Right atrium auricular region (tissue), 2 donors: ENCODE results near the gene PTGES. TPM values are rescaled to one million over a fixed set of nuclear protein-coding genes. Genes with fewer than 3 reads are reported as not detected.

Experiments used
- DNase-seq: peaks from one replicate; pipeline ENCODE4 v3.0.0-alpha.2; 2019; ENCODE audit warnings: low spot score
- H3K27ac ChIP-seq, 2 donors: fragments of 200-600 bp; sonication (generic); 1 replicate in 1 of 2; 2 replicates in 1 of 2; pipeline ENCODE4 v1.5.1; 2016 to 2019
- H3K27me3 ChIP-seq, 2 donors: fragments of 200-600 bp; sonication (generic); one replicate each; pipeline versions ENCODE4 v1.5.1 to v1.6.0; 2017 to 2019
- H3K36me3 ChIP-seq: fragments of 200-600 bp; sonication (generic); one replicate; pipeline ENCODE4 v1.5.1; 2016
- H3K4me1 ChIP-seq, 2 donors: fragments of 200-600 bp; sonication (generic); one replicate each; pipeline versions ENCODE4 v1.5.1 to v1.6.0; 2017 to 2019
- H3K4me3 ChIP-seq, 2 donors: fragments of 200-600 bp; sonication (generic); 1 replicate in 1 of 2; 2 replicates in 1 of 2; pipeline ENCODE4 v1.5.1; 2017 to 2019; ENCODE audit warnings: mild to moderate bottlenecking in 1 of 2, moderate library complexity in 1 of 2
- H3K9me3 ChIP-seq, 2 donors: fragments of 200-600 bp; sonication (generic); one replicate each; pipeline ENCODE4 v1.5.1; 2019
- total RNA-seq, 2 donors: library from RNA; depleted of rRNA; stranded (reverse); fragments of >200 nt; gene quantifications; one replicate each; pipeline ENCODE4 v1.1.0, GENCODE V29; 2016
- TF ChIP-seq, protein P1 (sequence below), 2 donors: fragments of 200-600 bp; sonication (generic); IDR thresholded peaks; one replicate each; pipeline ENCODE4 v1.5.1; 2019; ENCODE audit warnings: antibody characterized with exemption in 2 of 2

Gene PTGES
- total RNA-seq, 2 donors from 2014 or later, result 1.1 to 2.6 TPM

DNA sequence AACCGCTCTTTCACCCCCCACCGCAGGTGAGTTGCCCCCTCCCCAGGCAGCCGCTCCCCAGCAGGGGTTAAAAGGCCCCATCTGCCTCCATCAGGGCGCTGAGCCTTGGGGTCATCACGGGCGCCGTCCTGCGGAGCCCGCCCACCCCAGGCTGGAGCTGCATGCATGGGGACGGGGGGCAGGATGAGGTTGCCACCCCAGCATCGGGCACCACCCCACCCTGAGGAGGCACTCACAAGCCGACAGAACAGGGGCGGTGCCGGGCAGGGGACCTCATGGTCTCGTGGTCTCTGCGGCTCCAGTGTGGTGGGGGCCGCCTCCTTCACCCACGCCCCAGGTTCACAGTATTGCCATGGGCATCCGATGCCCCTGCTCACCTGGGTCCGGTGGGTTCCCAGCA is 16.5 kb downstream of the PTGES start:
- Histone ChIP-seq H3K36me3 (no peaks in the 10 kb centered on the region), H3K27ac (no peak overlapping the region), H3K4me3 (no peak overlapping the region), H3K27me3 (no peaks in the 10 kb centered on the region), H3K4me1 (peaks cover 0 to 11% of the 10 kb centered on the region in 2 donors), H3K9me3 (no peaks in the 10 kb centered on the region)
- TF ChIP-seq, protein P1, sequence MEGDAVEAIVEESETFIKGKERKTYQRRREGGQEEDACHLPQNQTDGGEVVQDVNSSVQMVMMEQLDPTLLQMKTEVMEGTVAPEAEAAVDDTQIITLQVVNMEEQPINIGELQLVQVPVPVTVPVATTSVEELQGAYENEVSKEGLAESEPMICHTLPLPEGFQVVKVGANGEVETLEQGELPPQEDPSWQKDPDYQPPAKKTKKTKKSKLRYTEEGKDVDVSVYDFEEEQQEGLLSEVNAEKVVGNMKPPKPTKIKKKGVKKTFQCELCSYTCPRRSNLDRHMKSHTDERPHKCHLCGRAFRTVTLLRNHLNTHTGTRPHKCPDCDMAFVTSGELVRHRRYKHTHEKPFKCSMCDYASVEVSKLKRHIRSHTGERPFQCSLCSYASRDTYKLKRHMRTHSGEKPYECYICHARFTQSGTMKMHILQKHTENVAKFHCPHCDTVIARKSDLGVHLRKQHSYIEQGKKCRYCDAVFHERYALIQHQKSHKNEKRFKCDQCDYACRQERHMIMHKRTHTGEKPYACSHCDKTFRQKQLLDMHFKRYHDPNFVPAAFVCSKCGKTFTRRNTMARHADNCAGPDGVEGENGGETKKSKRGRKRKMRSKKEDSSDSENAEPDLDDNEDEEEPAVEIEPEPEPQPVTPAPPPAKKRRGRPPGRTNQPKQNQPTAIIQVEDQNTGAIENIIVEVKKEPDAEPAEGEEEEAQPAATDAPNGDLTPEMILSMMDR (IDR thresholded peaks at IDR 0.05), result no peak
- no peak for DNase-seq

DNA sequence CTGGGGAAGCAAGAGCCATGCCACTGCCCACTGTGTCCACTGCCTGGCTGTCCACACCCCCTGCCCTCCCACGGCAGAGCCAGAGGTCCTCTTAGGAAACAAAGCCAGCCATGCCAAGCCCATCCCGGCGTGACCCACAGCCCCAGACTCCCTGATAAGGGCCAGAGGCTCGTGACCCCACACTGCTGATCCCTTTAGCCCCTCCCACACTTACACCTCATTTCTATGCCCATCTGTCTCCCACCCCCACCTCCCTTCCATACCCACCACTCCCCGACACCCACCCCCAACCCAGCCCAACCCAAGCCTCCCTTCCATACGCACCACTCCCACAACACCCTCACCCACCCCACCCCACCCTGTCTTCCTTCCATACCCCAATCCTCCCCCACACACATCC is 17.3 kb downstream of the PTGES start:
- H3K27me3 ChIP-seq, result no peaks in the 10 kb centered on the region
- no peak overlapping the region for H3K27ac ChIP-seq
- no peak overlapping the region for H3K4me3 ChIP-seq
- TF ChIP-seq, protein P1 (IDR thresholded peaks at IDR 0.05), result no peak
- H3K36me3 ChIP-seq, result no peaks in the 10 kb centered on the region
- no peaks in the 10 kb centered on the region for H3K9me3 ChIP-seq
- peaks cover 0 to 11% of the 10 kb centered on the region in 2 donors for H3K4me1 ChIP-seq
- no peak for DNase-seq

DNA sequence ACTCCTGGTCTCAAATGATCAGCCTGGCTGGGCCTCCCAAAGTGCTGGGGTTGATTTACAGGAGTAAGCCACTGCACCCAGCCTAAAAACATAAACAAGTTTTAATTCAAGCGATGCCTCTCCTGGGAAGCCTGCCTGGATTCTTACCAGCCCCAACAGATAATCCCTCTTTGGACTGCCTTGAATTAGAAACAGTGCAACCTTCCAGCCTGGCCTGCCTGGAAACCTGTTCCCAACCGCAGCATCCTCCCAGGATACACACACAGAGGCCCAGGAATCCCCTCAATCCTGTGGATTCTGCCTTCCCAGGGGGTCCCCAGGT is 19.2 kb downstream of the PTGES start:
- no peak for DNase-seq
- H3K4me1 ChIP-seq, result peaks cover 0 to 11% of the 10 kb centered on the region in 2 donors
- no peak overlapping the region for H3K4me3 ChIP-seq
- H3K9me3 ChIP-seq, result no peaks in the 10 kb centered on the region
- H3K27me3 ChIP-seq, result no peaks in the 10 kb centered on the region
- TF ChIP-seq, protein P1 (IDR thresholded peaks at IDR 0.05), result no peak
- H3K36me3 ChIP-seq, result no peaks in the 10 kb centered on the region
- no peak overlapping the region for H3K27ac ChIP-seq

DNA sequence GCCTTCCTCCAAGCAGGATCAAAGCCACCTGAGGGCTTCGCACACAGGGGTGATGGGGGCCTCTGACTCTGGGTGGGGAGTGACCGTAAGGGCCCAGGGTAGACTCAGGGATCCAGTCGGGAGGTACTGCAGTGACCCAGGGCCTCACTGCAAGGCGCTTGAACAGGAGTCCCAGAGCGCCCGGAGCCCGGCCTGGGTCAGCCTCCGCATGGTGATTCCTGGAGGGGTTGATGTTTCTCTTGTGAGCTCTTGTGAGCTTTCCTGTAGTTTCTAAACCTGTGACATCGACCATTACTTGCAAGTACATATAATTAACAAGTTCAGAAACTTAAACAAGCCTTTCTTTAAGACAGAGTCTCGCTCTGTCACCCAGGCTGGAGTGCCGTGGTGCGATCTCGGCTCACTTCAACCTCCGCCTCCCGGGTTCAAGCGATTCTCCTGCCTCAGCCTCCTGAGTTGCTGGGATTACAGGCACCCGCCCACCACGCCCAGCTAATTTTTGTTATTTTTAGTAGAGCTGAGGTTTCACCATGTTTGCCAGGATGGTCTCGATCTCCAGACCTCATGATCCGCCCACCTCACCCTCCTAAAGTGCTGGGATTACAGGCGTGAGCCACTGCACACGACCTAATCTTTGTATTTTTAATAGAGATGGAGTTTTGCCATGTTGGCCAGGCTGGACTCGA is 19.8 kb downstream of the PTGES start:
- Histone ChIP-seq H3K4me3 (no peak overlapping the region), H3K4me1 (peaks cover 0 to 10% of the 10 kb centered on the region in 2 donors), H3K9me3 (no peaks in the 10 kb centered on the region), H3K27ac (no peak overlapping the region), H3K36me3 (no peaks in the 10 kb centered on the region), H3K27me3 (no peaks in the 10 kb centered on the region)
- DNase-seq, result no peak
- TF ChIP-seq, protein P1 (IDR thresholded peaks at IDR 0.05), result no peak

DNA sequence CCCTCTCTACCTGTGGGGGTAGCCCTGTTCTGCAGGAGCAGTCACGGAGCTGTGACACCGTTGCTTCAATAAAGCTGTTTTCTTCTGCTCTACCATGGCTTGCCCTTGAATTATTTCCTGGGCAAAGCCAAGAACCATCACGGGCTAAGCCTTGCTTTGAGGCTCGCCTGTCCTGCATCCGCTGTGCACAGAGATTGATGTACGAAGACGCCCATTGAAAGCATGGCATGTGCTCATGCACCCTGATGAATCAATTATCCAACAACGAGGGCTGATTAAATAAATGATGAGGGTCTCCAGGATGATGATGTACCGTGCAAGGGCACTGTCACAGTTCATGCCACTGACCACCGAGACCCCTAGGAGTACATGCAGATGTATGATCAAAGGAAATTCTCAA is 20.7 kb downstream of the PTGES start:
- H3K36me3 ChIP-seq, result no peaks in the 10 kb centered on the region
- H3K27ac ChIP-seq, result no peak overlapping the region
- no peak for DNase-seq
- TF ChIP-seq, protein P1 (IDR thresholded peaks at IDR 0.05), result no peak
- H3K4me3 ChIP-seq, result no peak overlapping the region
- H3K9me3 ChIP-seq, result no peaks in the 10 kb centered on the region
- H3K4me1 ChIP-seq, result peaks cover 0 to 1% of the 10 kb centered on the region in 2 donors
- no peaks in the 10 kb centered on the region for H3K27me3 ChIP-seq
